Sigmoid colon (tissue), 4 donors: ENCODE data around the gene DOCK1.

Experiments
- POLR2A ChIP-seq, 2 donors: fragments of 450-650 bp; IDR thresholded peaks; one replicate each; pipeline ENCODE4 v1.6.1; 2016; ENCODE audit warnings: antibody characterized with exemption in 2 of 2, mild to moderate bottlenecking in 2 of 2, moderate library complexity in 2 of 2
- POLR2AphosphoS5 ChIP-seq, 4 donors: sonication (generic); formaldehyde crosslinking; IDR thresholded peaks; one replicate each; pipeline ENCODE4 v1.6.1; 2017; ENCODE audit warnings: antibody characterized with exemption in 4 of 4
- TF ChIP-seq, protein P1 (sequence below), 4 experiments: fragments of 450-650 bp in 3 of 4; fragments of 200-600 bp in 1 of 4; IDR thresholded peaks; one replicate each; pipeline ENCODE4 v1.5.1; 2016 to 2019; ENCODE audit warnings: antibody characterized with exemption in 4 of 4, mild to moderate bottlenecking in 3 of 4, moderate library complexity in 2 of 4

- TF ChIP-seq, protein P1, sequence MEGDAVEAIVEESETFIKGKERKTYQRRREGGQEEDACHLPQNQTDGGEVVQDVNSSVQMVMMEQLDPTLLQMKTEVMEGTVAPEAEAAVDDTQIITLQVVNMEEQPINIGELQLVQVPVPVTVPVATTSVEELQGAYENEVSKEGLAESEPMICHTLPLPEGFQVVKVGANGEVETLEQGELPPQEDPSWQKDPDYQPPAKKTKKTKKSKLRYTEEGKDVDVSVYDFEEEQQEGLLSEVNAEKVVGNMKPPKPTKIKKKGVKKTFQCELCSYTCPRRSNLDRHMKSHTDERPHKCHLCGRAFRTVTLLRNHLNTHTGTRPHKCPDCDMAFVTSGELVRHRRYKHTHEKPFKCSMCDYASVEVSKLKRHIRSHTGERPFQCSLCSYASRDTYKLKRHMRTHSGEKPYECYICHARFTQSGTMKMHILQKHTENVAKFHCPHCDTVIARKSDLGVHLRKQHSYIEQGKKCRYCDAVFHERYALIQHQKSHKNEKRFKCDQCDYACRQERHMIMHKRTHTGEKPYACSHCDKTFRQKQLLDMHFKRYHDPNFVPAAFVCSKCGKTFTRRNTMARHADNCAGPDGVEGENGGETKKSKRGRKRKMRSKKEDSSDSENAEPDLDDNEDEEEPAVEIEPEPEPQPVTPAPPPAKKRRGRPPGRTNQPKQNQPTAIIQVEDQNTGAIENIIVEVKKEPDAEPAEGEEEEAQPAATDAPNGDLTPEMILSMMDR (IDR thresholded peaks at IDR 0.05) = no peak
- TF ChIP-seq POLR2A (IDR thresholded peaks at IDR 0.05) = no peak
- TF ChIP-seq POLR2AphosphoS5 (IDR thresholded peaks at IDR 0.05) = no peak
These were observed 15.9 kb downstream of the DOCK1 start for GRCh38 chr10:126921162-126921561.
